Stimulated activated CD8-positive, alpha-beta memory T cell treated with anti-CD3 and anti-CD28 coated beads, Interleukin-7, amount 100 ng/mL, for 4 hours (primary cell): Measurements from ENCODE around the gene PTRH1.
"Not testable (repeated sequence)": the region's sequence is repeated elsewhere in the genome, so short reads cannot be mapped to it uniquely, and the experiment has no call there.

Experiments
- DNase-seq, 2 donors: peaks; one replicate each; pipeline ENCODE4 v3.0.0-alpha.2; 2020; ENCODE audit warnings: low read depth in 2 of 2

The PTRH1 gene

GRCh38 chr9:127715470-127716337 is at the start of gene PTRH1, which contains the start of gene TTC16:
Gene PTRH1, minus strand, starts transcription at chr9:127715663. Its CDS starts 24 bp downstream, at chr9:127715639.
Gene TTC16, plus strand, starts transcription at chr9:127716079. Its CDS starts 67 bp downstream, at chr9:127716146.
- DNase-seq, result peak; percentile 93 to 95

GRCh38 chr9:127763918-127764384 is 48.5 kb upstream of the PTRH1 start:
- DNase-seq, result no peak

GRCh38 chr9:127762111-127762676 is 46.7 kb upstream of the PTRH1 start:
- no peak for DNase-seq

- no peak for DNase-seq
Observed at GRCh38 chr9:127761491-127761956, 46.1 kb upstream of the PTRH1 start.

- no peak for DNase-seq
Observed at GRCh38 chr9:127761061-127761460, 45.6 kb upstream of the PTRH1 start.

GRCh38 chr9:127758843-127759242 is 43.4 kb upstream of the PTRH1 start:
- no peak for DNase-seq

- not testable (repeated sequence) for DNase-seq
Observed at GRCh38 chr9:127756776-127757175, 41.3 kb upstream of the PTRH1 start.

- DNase-seq, result no peak
Observed at GRCh38 chr9:127756233-127756632, 40.8 kb upstream of the PTRH1 start.

GRCh38 chr9:127755061-127756060 is 39.9 kb upstream of the PTRH1 start:
- no peak for DNase-seq

- no peak for DNase-seq
Observed at GRCh38 chr9:127754099-127755060, 38.9 kb upstream of the PTRH1 start.

- DNase-seq, result no peak
Observed at GRCh38 chr9:127753622-127754021, 38.2 kb upstream of the PTRH1 start.

- no peak for DNase-seq
Observed at GRCh38 chr9:127753148-127753547, 37.7 kb upstream of the PTRH1 start.

- DNase-seq, result no peak
Observed at GRCh38 chr9:127751269-127752054, 36.0 kb upstream of the PTRH1 start.

- DNase-seq, result no peak
Observed at GRCh38 chr9:127749090-127749787, 33.8 kb upstream of the PTRH1 start.

- DNase-seq, result no peak
Observed at GRCh38 chr9:127746959-127747569, 31.6 kb upstream of the PTRH1 start.

GRCh38 chr9:127744398-127745110 is 29.1 kb upstream of the PTRH1 start:
- no peak for DNase-seq

- no peak for DNase-seq
Observed at GRCh38 chr9:127742435-127743088, 27.1 kb upstream of the PTRH1 start.
